Activated T-helper 1 cell treated with anti-CD3 and anti-CD28 coated beads, Interleukin-12 subunit alpha, Interleukin-12 subunit beta, Interleukin-2, Interleukin-4 antibody, amounts not matched to agents 30 ng/mL and 10 ng/mL and 1 ng/mL, durations not matched to agents 14 hours and 24 hours and 36 hours (primary cell): Measurements from ENCODE around the gene NCAM2. TPM values are rescaled to one million over a fixed set of nuclear protein-coding genes. Genes with fewer than 3 reads are reported as not detected.

Experiments used
- DNase-seq: peaks from one replicate; pipeline ENCODE4 v3.0.0; 2021; ENCODE audit warnings: low spot score
- H3K27ac Mint-ChIP-seq: one replicate; pipeline ENCODE4 v1.8.0; 2021; ENCODE audit warnings: mild to moderate bottlenecking, mixed read lengths
- H3K27me3 Mint-ChIP-seq: one replicate; pipeline ENCODE4 v1.8.0; 2022; ENCODE audit warnings: mild to moderate bottlenecking, moderate library complexity, mixed read lengths; ENCODE audit not compliant: insufficient read depth
- H3K36me3 Mint-ChIP-seq: one replicate; pipeline ENCODE4 v1.8.0; 2021; ENCODE audit warnings: low read depth, mixed read lengths
- H3K4me1 Mint-ChIP-seq: one replicate; pipeline ENCODE4 v1.8.0; 2021; ENCODE audit warnings: low read depth, mixed read lengths
- H3K4me3 Mint-ChIP-seq: one replicate; pipeline ENCODE4 v1.8.0; 2021; ENCODE audit warnings: mild to moderate bottlenecking, moderate library complexity, mixed read lengths
- H3K9me3 Mint-ChIP-seq: one replicate; pipeline ENCODE4 v1.8.0; 2021; ENCODE audit warnings: mixed read lengths
- intact Hi-C: fragments of 100-400 bp; cut with micrococcal nuclease; formaldehyde crosslinking; loops from one replicate; pipeline ENCODE4 v1.15.1; 2024
- total RNA-seq: library from RNA; stranded (reverse); gene quantifications from 2 replicates; pipeline ENCODE4 v1.2.3, GENCODE V29; 2022

NCAM2 gene
- total RNA-seq, 1 donor from 2014 or later = not detected

- no peaks in the 10 kb centered on the region for H3K36me3 Mint-ChIP-seq
- H3K4me3 Mint-ChIP-seq = no peak overlapping the region
- H3K27ac Mint-ChIP-seq = no peak overlapping the region
- no peak for DNase-seq
- no peaks in the 10 kb centered on the region for H3K4me1 Mint-ChIP-seq
- H3K9me3 Mint-ChIP-seq = no peaks in the 10 kb centered on the region
- H3K27me3 Mint-ChIP-seq = no peaks in the 10 kb centered on the region
- intact Hi-C loops = no loop called here
Measured at GRCh38 chr21:21034036-21034435, 35.8 kb downstream of the NCAM2 start.

- Mint-ChIP-seq H3K9me3 (no peaks in the 10 kb centered on the region), H3K4me1 (no peaks in the 10 kb centered on the region), H3K4me3 (no peak overlapping the region), H3K27me3 (no peaks in the 10 kb centered on the region), H3K36me3 (no peaks in the 10 kb centered on the region), H3K27ac (no peak overlapping the region)
- intact Hi-C loops = no loop called here
- DNase-seq = no peak
Measured at GRCh38 chr21:21039624-21040170, 41.5 kb downstream of the NCAM2 start.

- Mint-ChIP-seq H3K4me1 (no peaks in the 10 kb centered on the region), H3K27ac (no peak overlapping the region), H3K36me3 (no peaks in the 10 kb centered on the region), H3K9me3 (no peaks in the 10 kb centered on the region), H3K27me3 (no peaks in the 10 kb centered on the region), H3K4me3 (no peak overlapping the region)
- no peak for DNase-seq
- intact Hi-C loops = no loop called here
Measured at GRCh38 chr21:21045518-21045917, 47.3 kb downstream of the NCAM2 start.

- H3K4me3 Mint-ChIP-seq = no peak overlapping the region
- H3K9me3 Mint-ChIP-seq = no peaks in the 10 kb centered on the region
- no peak for DNase-seq
- H3K36me3 Mint-ChIP-seq = no peaks in the 10 kb centered on the region
- intact Hi-C loops = no loop called here
- H3K27me3 Mint-ChIP-seq = no peaks in the 10 kb centered on the region
- no peak overlapping the region for H3K27ac Mint-ChIP-seq
- H3K4me1 Mint-ChIP-seq = no peaks in the 10 kb centered on the region
Measured at GRCh38 chr21:21046063-21046462, 47.9 kb downstream of the NCAM2 start.

DNA sequence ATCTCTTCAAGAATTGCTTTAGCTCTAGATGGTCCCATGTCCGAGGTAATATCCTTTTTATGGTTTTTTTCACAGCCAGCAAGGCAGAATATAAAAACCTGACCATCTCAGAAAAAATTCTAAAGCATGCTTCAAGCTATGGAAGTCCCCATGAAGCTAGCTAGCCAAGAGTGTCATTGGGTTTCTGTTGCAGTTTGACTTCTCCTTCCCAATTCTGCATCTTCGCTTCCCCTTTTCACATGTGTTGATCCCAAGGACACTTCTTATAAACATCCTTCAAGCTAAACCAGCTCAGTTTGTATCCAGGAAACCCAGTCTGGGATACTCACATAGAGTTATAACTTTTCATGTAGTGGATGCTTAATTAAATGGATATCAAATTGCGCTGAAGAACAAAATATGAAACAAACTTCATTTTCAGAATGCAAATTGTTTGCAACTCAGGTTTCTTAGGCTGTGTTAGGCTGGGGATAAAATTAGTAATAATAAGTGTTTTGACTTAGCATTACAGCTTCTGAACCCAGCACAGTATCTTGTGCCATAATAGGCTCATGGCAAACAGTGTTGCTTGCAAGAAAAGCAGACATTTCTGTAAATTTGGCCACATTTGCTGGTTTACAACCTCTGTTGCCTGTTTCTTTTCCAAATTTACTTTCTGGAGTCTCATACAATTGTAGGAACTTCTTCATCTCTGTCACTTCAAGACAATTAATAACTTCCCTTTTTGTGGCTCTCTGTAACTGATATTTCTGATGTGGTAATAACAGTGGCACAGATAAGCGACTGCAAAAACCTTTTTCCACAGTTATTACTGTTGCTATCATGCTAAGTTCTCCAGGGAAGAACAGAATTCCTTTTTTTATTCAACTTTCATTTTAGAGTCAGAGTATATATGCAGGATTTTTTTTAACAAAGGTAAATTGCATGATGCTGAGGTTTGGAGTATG, 53.2 kb downstream of the NCAM2 start:
- Mint-ChIP-seq H3K36me3 (no peaks in the 10 kb centered on the region), H3K9me3 (no peaks in the 10 kb centered on the region), H3K27ac (no peak overlapping the region), H3K4me3 (no peak overlapping the region), H3K4me1 (no peaks in the 10 kb centered on the region), H3K27me3 (no peaks in the 10 kb centered on the region)
- intact Hi-C loops = no loop called here
- DNase-seq = no peak

GRCh38 chr21:21052672-21053071, 54.5 kb downstream of the NCAM2 start:
- no peak overlapping the region for H3K27ac Mint-ChIP-seq
- no peak for DNase-seq
- H3K4me1 Mint-ChIP-seq = no peaks in the 10 kb centered on the region
- intact Hi-C loops = no loop called here
- H3K27me3 Mint-ChIP-seq = no peaks in the 10 kb centered on the region
- H3K36me3 Mint-ChIP-seq = no peaks in the 10 kb centered on the region
- no peaks in the 10 kb centered on the region for H3K9me3 Mint-ChIP-seq
- H3K4me3 Mint-ChIP-seq = no peak overlapping the region

GRCh38 chr21:21057349-21058062, 59.3 kb downstream of the NCAM2 start:
- no peak for DNase-seq
- Mint-ChIP-seq H3K36me3 (no peaks in the 10 kb centered on the region), H3K4me3 (no peak overlapping the region), H3K27me3 (no peaks in the 10 kb centered on the region), H3K9me3 (no peaks in the 10 kb centered on the region), H3K27ac (no peak overlapping the region), H3K4me1 (no peaks in the 10 kb centered on the region)
- intact Hi-C loops = no loop called here

DNA sequence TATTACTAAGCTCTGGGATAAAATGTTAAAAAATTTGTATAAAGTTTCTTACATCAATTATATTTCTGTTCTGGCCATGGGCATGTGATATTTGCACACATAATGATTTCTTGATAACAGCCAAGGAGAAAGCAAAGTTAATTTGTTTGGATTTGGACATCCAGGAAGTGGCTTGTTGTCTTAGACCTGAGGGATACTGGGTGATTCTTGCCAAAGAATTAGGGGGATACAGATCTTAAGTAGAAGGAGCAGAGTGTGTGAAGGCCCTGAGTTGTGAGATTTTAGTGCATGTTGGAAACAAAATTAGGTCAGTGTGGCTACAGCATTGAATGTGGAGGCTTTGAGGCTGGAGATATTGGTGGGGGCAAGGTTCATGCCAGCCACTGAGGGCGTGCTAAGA, 65.6 kb downstream of the NCAM2 start:
- H3K4me1 Mint-ChIP-seq = no peaks in the 10 kb centered on the region

DNA sequence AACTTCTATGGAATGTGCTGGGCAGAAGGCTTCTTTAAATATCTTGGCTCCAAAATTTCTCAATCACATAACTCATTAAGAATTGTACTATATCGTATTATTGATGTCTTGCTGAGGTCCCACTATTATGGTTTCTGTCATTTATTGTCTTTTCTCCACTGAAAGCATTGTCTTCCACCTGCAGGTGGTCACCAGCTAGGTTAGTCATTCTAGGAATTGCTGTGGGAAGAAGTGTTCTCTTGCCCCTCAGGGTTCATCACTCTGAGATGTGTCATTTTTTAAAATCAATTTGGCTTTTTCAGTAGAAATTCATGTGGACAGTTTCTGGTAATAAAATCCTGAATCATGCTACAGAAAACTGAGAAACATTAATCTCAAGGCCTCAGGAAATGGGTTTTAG, 66.1 kb downstream of the NCAM2 start:
- no peak overlapping the region for H3K4me3 Mint-ChIP-seq
- intact Hi-C loops = no loop called here
- H3K36me3 Mint-ChIP-seq = no peaks in the 10 kb centered on the region
- no peak overlapping the region for H3K27ac Mint-ChIP-seq
- DNase-seq = no peak
- H3K27me3 Mint-ChIP-seq = no peaks in the 10 kb centered on the region
- no peaks in the 10 kb centered on the region for H3K9me3 Mint-ChIP-seq
- H3K4me1 Mint-ChIP-seq = no peaks in the 10 kb centered on the region

More for the DNA sequence above, 65.6 kb downstream of the NCAM2 start:
- H3K36me3 Mint-ChIP-seq = no peaks in the 10 kb centered on the region
- H3K4me3 Mint-ChIP-seq = no peak overlapping the region
- no peak for DNase-seq
- H3K27me3 Mint-ChIP-seq = no peaks in the 10 kb centered on the region
- intact Hi-C loops = no loop called here
- no peak overlapping the region for H3K27ac Mint-ChIP-seq
- H3K9me3 Mint-ChIP-seq = no peaks in the 10 kb centered on the region

DNA sequence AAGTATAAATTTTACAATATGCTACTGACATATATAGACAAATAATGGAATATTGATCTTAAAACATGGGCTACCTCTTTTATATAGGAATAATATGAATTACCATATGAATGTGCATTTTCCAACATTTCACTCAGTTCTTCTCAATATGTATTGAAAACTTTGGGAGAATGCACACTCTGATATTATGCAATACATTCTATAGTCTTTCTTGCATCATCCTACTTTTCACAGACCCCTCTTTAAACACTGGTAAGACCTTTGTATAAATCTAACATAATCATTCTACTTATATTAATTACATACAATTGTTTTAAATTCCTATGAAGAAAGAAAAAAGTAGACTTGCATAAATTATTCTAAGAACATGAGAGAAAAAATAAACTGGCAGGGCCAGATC, 69.2 kb downstream of the NCAM2 start:
- no peaks in the 10 kb centered on the region for H3K9me3 Mint-ChIP-seq
- DNase-seq = no peak
- H3K4me3 Mint-ChIP-seq = no peak overlapping the region
- no peaks in the 10 kb centered on the region for H3K27me3 Mint-ChIP-seq
- H3K4me1 Mint-ChIP-seq = no peaks in the 10 kb centered on the region
- no peaks in the 10 kb centered on the region for H3K36me3 Mint-ChIP-seq
- intact Hi-C loops = no loop called here
- H3K27ac Mint-ChIP-seq = no peak overlapping the region

- Mint-ChIP-seq H3K4me1 (no peaks in the 10 kb centered on the region), H3K9me3 (peaks cover 4% of the 10 kb centered on the region), H3K27ac (no peak overlapping the region), H3K27me3 (no peaks in the 10 kb centered on the region), H3K4me3 (no peak overlapping the region), H3K36me3 (no peaks in the 10 kb centered on the region)
- no peak for DNase-seq
- intact Hi-C loops = no loop called here
Measured at GRCh38 chr21:21074305-21074704, 76.1 kb downstream of the NCAM2 start.

DNA sequence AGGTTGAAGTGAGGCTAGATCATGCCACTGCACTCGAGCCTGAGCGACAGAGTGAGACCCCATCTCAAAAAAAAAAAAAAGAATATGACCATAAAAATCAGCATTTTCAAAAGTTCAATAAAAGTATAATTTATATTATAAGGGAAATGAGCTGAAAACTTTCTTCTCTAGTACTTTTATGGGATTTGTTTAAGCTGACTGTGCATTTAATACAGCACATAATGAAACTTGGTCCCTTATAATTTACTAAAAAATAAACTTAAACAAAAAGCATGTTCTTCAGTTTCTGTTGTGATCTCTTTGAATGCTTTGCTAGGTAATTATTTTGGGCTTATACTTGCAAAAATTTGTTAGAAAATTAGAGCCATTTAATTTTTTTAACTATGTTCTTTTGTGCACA, 77.8 kb downstream of the NCAM2 start:
- Mint-ChIP-seq H3K36me3 (no peaks in the 10 kb centered on the region), H3K27ac (no peak overlapping the region), H3K27me3 (no peaks in the 10 kb centered on the region), H3K9me3 (peaks cover 4% of the 10 kb centered on the region), H3K4me3 (no peak overlapping the region), H3K4me1 (no peaks in the 10 kb centered on the region)
- intact Hi-C loops = no loop called here
- DNase-seq = no peak

- no peaks in the 10 kb centered on the region for H3K27me3 Mint-ChIP-seq
- H3K9me3 Mint-ChIP-seq = peaks cover 4% of the 10 kb centered on the region
- H3K36me3 Mint-ChIP-seq = no peaks in the 10 kb centered on the region
Measured at GRCh38 chr21:21076491-21076890, 78.3 kb downstream of the NCAM2 start.

More at GRCh38 chr21:21076491-21076890, 78.3 kb downstream of the NCAM2 start:
- Mint-ChIP-seq H3K4me3 (no peak overlapping the region), H3K27ac (no peak overlapping the region), H3K4me1 (no peaks in the 10 kb centered on the region)
- intact Hi-C loops = no loop called here
- no peak for DNase-seq
